Measurements from ENCODE around the gene RACK1. TPM values are rescaled to one million over a fixed set of nuclear protein-coding genes. Genes with fewer than 3 reads are reported as not detected.

Gene RACK1
- total and polyA plus RNA-seq, 2 of the 13 experiments (the other 11 are each of a cell fraction or from before 2014, with no cell fraction given), result 2,514 to 6,141 TPM

DNA sequence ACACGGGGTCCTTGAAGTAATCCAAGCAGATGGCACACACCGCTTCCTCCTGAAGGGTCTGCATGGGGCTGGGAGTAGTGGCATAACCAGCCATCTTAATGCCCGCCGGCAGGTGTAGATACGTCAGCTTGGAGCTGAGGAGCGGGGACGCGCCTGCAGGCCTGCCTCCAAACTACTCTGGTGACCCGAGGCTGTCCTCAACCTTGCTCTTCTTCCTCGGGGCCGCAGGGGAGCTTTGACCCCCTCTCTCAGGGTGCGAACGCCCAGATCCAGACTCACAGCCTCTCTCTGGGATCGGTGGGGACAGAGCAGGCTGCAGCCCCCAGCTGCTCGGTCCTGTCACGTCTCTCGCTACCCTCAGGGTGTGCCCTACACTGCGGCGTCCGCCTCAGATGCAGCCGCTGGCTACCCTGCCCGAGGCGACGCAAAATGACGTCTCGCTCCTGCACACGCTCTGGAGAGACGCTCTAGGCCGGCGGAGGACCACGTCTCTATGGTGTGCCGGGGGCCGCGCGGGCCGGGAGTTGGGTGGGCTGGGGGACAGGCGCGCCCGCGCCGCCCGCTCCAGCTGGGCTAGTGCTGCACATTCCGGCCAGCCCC, 17.1 kb upstream of the RACK1 start, which contains the start of gene TRIM52 (continued):
- peak; percentile 46 for TF ChIP-seq RBM39 (IDR thresholded peaks at IDR 0.05; ENCODE audit: low read depth, low read length, poor library complexity, severe bottlenecking)
- TF ChIP-seq SOX13 (IDR thresholded peaks at IDR 0.05), result no peak
- TF ChIP-seq SOX13 (CRISPR knock-in tag; conservative IDR thresholded peaks at IDR 0.05 in 1 of 2, IDR thresholded peaks at IDR 0.05 in 1 of 2), result peak in 1 of 2 experiments; percentile 69; a peak in 1 of 4 replicates
- TF ChIP-seq, protein P1, sequence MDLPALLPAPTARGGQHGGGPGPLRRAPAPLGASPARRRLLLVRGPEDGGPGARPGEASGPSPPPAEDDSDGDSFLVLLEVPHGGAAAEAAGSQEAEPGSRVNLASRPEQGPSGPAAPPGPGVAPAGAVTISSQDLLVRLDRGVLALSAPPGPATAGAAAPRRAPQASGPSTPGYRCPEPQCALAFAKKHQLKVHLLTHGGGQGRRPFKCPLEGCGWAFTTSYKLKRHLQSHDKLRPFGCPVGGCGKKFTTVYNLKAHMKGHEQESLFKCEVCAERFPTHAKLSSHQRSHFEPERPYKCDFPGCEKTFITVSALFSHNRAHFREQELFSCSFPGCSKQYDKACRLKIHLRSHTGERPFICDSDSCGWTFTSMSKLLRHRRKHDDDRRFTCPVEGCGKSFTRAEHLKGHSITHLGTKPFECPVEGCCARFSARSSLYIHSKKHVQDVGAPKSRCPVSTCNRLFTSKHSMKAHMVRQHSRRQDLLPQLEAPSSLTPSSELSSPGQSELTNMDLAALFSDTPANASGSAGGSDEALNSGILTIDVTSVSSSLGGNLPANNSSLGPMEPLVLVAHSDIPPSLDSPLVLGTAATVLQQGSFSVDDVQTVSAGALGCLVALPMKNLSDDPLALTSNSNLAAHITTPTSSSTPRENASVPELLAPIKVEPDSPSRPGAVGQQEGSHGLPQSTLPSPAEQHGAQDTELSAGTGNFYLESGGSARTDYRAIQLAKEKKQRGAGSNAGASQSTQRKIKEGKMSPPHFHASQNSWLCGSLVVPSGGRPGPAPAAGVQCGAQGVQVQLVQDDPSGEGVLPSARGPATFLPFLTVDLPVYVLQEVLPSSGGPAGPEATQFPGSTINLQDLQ (CRISPR knock-in tag; IDR thresholded peaks at IDR 0.05), result peak; percentile 76; the same call in 1 of the 2 replicates
- no peak for TF ChIP-seq ZNF432 (CRISPR knock-in tag; IDR thresholded peaks at IDR 0.05; ENCODE audit: borderline replicate concordance)
- TF ChIP-seq CBX1 (IDR thresholded peaks at IDR 0.05; ENCODE audit: low read depth), result peak; percentile 41
- peak; percentile 30; the same call in 1 of the 2 replicates for TF ChIP-seq ZNF670 (CRISPR knock-in tag; IDR thresholded peaks at IDR 0.05; ENCODE audit: borderline replicate concordance)
- TF ChIP-seq, protein P2, sequence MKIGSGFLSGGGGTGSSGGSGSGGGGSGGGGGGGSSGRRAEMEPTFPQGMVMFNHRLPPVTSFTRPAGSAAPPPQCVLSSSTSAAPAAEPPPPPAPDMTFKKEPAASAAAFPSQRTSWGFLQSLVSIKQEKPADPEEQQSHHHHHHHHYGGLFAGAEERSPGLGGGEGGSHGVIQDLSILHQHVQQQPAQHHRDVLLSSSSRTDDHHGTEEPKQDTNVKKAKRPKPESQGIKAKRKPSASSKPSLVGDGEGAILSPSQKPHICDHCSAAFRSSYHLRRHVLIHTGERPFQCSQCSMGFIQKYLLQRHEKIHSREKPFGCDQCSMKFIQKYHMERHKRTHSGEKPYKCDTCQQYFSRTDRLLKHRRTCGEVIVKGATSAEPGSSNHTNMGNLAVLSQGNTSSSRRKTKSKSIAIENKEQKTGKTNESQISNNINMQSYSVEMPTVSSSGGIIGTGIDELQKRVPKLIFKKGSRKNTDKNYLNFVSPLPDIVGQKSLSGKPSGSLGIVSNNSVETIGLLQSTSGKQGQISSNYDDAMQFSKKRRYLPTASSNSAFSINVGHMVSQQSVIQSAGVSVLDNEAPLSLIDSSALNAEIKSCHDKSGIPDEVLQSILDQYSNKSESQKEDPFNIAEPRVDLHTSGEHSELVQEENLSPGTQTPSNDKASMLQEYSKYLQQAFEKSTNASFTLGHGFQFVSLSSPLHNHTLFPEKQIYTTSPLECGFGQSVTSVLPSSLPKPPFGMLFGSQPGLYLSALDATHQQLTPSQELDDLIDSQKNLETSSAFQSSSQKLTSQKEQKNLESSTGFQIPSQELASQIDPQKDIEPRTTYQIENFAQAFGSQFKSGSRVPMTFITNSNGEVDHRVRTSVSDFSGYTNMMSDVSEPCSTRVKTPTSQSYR (CRISPR knock-in tag; IDR thresholded peaks at IDR 0.05; ENCODE audit: borderline replicate concordance), result 0 out of 2 replicates have a peak, but pooled peaks have one; percentile 32
- peak; percentile 98 for TF ChIP-seq HOXA3 (CRISPR knock-in tag; IDR thresholded peaks at IDR 0.05)
- TF ChIP-seq PHF20 (CRISPR knock-in tag; IDR thresholded peaks at IDR 0.05), result peak; percentile 92
- TF ChIP-seq ZNF616 (CRISPR knock-in tag; IDR thresholded peaks at IDR 0.05; ENCODE audit: low read depth), result peak; percentile 90; the same call in 1 of the 2 replicates
- peak; percentile 82; the same call in 1 of the 2 replicates for TF ChIP-seq ZNF749 (CRISPR knock-in tag; IDR thresholded peaks at IDR 0.05; ENCODE audit: borderline replicate concordance)
- TF ChIP-seq ZNF451 (CRISPR knock-in tag; IDR thresholded peaks at IDR 0.05), result peak; percentile 73; the same call in 1 of the 2 replicates
- TF ChIP-seq HOXA9 (CRISPR knock-in tag; IDR thresholded peaks at IDR 0.05; ENCODE audit: borderline replicate concordance), result 0 out of 2 replicates have a peak, but pooled peaks have one; percentile 81
- TF ChIP-seq RXRA (CRISPR knock-in tag; IDR thresholded peaks at IDR 0.05), result peak; percentile 70; the same call in 1 of the 2 replicates
- 0 out of 2 replicates have a peak, but pooled peaks have one; percentile 45 for TF ChIP-seq ZBTB7B (CRISPR knock-in tag; IDR thresholded peaks at IDR 0.05)
- peak; percentile 61; the same call in 1 of the 2 replicates for TF ChIP-seq ZNF563 (CRISPR knock-in tag; IDR thresholded peaks at IDR 0.05)
- TF ChIP-seq ZNF354B (CRISPR knock-in tag; IDR thresholded peaks at IDR 0.05), result 0 out of 2 replicates have a peak, but pooled peaks have one; percentile 67
- TF ChIP-seq, protein P3, sequence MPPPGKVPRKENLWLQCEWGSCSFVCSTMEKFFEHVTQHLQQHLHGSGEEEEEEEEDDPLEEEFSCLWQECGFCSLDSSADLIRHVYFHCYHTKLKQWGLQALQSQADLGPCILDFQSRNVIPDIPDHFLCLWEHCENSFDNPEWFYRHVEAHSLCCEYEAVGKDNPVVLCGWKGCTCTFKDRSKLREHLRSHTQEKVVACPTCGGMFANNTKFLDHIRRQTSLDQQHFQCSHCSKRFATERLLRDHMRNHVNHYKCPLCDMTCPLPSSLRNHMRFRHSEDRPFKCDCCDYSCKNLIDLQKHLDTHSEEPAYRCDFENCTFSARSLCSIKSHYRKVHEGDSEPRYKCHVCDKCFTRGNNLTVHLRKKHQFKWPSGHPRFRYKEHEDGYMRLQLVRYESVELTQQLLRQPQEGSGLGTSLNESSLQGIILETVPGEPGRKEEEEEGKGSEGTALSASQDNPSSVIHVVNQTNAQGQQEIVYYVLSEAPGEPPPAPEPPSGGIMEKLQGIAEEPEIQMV (CRISPR knock-in tag; IDR thresholded peaks at IDR 0.05; ENCODE audit: low read depth), result peak; percentile 98
- peak; percentile 75 for TF ChIP-seq EED (CRISPR knock-in tag; IDR thresholded peaks at IDR 0.05)
- peak; percentile 90; the same call in 1 of the 2 replicates for TF ChIP-seq ZNF598 (CRISPR knock-in tag; IDR thresholded peaks at IDR 0.05; ENCODE audit: borderline replicate concordance)
- no peak for TF ChIP-seq ZNF329 (CRISPR knock-in tag; IDR thresholded peaks at IDR 0.05; ENCODE audit: low read depth)
- 0 out of 2 replicates have a peak, but pooled peaks have one; percentile 10 for TF ChIP-seq MEIS2 (CRISPR knock-in tag; IDR thresholded peaks at IDR 0.05)

Data from HepG2 (cell line).